GM19455 (cell line): ENCODE data around the gene OXSM.

Experiments used
- ATAC-seq: cut with Tn5 transposase; IDR thresholded peaks from one replicate; pipeline ENCODE4 v1.9.1; 2021; ENCODE audit not compliant: unreplicated experiment

Gene OXSM

DNA sequence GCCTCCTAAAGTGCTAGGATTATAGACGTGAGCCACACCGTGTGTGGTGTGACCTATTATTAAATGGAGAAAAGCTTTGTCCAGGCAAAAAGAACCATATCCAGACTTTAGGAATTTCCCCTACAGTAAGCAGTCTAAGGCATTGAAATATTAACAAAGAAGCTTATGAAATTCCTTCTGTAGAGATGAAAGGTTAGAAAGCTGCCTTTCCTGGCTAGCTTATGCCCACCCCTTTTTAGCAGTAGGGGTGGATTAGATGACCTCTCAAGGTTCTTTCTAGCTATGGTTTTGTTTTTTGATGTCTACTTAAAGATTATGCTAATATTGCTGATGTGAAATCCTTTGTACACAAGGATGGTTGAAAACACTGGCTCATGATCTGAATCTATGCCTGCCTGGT lies 13.9 kb downstream of the OXSM start:
- ATAC-seq = no peak

- ATAC-seq = no peak
Measured at GRCh38 chr3:25804676-25805075, 14.8 kb downstream of the OXSM start.

DNA sequence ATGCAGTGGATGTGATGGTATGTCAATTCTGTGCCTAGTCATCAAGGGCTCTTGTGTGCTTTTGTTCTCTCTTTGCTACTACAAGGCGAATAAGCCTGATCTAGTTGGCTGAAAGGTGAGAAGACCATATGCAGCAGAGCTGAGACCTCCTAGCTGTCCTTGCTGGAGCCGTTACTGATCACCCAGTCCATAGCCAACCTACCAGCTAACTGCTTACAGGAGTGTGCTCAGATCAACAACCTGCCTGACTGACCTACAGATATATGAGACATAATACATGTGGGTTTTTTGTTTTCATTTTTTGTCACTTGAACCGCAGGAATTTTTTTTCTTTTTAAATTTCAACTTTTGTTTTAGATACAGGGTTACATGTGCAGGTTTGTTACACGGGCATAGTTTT lies 22.8 kb downstream of the OXSM start:
- no peak for ATAC-seq

DNA sequence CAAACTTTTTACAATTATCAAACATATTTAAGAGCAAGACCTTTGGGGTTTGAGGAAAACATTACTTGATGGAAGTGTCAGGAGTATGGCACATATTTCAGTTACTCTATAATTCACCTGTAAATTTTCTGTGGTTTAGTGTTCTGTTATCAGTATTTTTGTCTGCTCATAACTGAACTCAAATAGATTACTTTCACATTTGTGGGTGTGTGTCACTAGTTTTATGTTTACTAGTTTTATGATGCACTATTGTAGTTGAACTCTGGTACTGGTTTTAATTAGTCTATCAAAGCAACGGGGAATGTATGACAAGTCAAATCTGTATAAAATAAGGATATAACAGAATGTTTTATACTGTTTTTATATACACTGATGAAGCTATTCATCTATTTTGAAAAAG lies 27.2 kb downstream of the OXSM start:
- peak; percentile 58 for ATAC-seq

- no peak for ATAC-seq
Measured at GRCh38 chr3:25817638-25818037, 27.7 kb downstream of the OXSM start.

DNA sequence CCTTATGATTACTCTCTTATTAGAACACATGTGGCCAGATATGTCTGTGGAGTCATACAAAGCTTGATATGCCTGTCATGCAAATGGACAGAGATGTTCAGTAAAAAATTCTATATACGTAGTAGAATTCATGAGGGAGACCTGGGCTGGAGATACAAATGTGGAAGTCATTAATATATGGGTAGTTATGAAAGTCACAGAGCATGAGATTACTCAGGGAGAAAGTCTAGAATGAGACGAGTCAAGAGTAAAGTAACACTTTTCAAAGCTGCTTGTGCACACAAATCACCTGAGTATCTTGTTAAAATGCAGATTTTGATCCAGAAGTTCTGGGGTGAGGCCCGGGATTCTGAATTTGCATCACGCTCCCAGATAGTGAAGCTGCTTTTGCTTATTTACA lies 28.4 kb downstream of the OXSM start:
- ATAC-seq = no peak

- no peak for ATAC-seq
Measured at GRCh38 chr3:25820366-25820765, 30.5 kb downstream of the OXSM start.

DNA sequence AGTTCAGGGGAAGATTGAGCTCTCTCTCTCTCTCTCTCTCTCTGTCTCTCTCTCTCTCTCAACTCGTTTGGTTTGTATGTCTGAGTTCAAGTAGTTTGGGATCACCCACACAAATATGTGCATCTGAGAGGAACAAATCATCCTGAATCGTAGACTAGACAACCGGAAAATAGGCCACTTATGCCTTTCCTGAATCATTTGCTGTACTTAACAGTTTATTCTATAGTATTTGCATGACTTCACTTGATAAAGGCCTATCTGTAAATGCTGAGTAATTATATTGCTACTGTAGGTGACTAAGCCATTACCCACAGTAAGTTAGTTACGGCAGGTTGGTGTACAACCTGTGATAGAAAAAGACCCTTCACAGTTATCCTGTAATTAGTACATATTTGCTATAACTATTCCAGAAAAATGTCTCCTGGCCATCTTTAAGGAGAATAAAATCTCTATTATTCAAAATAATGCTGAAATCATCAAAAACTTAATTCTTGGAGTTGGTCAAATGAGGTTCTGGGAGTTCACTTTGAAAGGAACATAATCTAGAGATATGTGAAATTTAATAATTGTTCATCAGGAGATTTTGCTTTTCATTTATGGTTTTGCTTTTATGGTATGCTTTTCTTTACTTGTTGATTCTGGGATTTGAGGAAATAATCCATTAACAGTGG lies 31.1 kb downstream of the OXSM start:
- no peak for ATAC-seq

DNA sequence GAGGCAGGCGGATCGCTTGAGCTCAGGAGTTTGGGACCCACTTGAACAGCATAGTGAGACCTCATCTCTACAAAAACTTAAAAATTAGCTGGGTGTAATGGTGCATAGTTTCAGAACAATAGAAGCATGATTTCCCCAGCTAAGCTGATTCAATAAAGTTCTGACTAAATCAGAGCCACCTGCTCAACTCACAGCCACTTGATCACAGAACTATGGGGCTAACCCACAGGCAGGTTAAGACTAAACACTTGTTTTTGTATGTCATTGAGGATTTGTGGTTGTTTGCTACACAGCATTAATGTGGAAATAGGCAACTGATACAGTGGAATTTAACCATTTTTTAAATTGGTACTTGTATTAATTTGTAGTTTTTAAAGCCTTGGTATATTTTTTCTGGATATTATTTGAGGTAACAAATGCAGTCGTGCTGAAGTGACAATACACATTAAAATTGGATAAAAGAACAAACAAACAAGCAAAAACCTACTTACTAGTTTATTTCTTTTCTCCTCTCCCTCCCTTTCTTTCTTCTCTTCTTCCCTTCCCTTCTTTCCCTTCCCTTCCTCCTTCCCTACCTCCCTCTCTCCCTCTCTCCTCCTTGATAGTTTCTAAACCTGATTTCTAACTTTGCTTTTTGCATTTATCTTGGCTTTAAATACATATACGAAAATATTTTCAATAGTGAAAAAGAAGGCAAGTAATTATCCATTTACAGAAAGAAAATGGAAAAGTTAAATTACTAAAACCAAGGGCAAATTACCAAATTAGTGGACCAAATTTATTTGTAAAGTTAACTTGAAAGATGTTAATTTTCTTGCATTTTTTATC lies 32.1 kb downstream of the OXSM start:
- no peak for ATAC-seq

GRCh38 chr3:25823314-25823713 lies 33.4 kb downstream of the OXSM start:
- ATAC-seq = no peak

DNA sequence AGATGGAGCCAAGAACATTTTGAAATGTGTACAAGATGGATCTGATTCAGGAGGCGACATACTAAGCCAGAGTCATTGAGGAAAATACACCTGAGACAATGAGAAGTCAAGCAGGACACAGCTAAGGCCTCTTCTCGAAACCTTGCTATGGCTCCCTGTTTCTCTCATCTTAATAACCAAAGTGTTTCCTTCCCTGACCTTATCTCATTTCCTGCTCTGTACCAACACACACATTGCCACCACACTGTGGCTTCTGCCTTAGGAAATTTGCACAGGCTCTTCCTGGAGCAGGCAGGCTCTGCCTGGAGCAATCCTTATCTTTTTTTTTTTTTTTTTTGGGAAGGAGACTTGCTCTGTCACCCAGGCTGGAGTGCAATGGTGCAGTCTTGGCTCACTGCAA lies 36.6 kb downstream of the OXSM start:
- ATAC-seq = no peak

DNA sequence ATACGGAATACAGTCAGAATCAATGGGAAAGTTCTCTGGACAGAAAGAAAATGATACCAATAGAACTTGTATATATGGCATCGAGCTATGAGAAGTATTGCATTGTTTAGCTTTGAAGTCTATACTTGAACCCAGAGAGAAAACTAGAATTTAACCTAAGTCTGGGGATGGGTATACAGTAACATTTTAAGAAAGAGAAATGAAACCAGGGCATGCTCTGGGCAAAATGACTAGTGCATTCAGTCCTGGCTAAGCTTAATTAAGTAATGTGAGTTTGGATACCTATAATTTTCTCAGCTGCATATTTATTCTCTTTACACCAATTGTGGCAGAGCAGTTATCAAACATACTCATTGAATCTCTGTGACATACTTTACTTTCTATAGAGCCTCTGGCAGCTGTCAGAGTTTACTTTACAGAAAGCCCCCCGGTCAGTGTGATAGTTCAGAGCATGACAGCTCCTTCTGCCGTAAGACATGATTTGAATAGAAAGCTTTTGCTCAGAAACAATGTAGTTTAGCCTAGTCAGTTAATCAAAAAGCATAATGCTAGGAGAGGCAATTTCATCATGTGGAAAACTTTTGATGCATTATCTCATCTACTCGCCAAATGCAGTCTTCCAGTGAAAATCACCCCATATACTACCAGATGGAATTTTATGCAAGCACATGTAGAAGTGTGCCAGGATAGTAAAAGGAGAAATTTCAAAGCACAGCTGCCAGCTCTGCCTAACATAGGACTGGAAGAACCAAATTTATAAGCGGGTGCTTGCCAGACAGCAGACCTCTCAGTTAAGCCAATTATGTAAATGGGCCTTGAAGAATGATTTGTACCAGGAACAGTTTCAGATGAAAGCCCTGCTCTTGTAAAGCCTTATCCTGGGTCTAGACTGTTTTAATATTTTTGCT lies 40.7 kb downstream of the OXSM start:
- no peak for ATAC-seq

DNA sequence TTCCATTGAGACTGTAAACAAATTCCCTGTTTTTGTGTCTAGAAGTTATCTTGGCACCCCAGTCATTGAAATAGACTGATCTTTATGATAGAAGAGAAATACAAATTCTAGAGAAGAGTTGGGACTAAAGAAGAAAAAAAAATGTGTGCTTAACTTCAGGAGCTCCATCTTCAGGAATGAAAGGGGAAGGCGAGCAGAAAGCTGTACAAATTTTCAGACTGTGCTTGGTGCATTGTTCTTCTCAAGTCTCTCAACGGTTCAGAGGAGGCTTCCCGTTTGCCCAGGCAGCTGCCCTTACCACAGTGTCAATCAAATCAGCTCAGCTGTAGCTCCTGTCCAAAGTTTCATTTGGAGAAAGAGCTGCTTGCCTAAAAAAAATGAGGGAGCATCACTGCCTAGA lies 41.7 kb downstream of the OXSM start:
- ATAC-seq = no peak

- ATAC-seq = peak; percentile 87
Measured at GRCh38 chr3:25834346-25834745, 44.5 kb downstream of the OXSM start.

DNA sequence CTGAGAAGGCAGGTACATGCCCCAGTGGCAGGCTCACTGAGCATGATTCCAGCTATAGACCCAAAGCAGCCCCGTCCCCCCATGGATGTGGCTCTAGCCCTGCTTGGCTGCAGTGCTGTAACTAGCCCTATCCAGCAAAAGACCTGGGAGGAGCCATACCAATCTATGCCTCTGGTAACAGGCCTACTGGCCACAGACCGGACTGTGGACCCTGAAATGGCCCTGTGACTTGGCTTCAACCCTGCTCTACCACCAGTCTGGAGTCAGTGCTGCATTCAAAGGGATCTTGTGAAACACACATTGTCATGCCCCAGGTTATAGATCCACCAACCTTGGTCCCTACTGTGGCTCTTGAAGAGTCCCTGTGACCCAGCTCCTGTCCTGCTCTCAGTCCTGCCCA lies 46.7 kb downstream of the OXSM start:
- ATAC-seq = no peak

DNA sequence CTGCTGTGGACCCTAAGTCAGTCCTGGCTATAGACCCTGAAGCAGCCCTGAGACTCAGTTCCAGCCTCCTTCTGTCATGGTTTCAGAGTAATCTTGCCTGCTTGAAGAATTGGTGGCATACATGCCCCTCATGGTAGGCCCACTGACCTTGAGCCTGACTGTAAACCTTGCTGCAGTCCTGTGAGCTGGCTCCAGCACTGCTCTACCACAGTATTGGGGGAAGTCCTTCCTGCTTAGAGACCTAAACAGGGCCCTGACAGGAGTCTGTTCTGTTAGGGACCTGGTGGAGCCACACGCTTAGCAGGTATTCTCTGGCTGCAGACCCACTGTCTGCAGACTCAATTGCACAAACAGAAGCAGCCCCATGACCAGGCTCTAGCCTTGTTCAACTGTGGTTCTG lies 47.1 kb downstream of the OXSM start:
- ATAC-seq = no peak

DNA sequence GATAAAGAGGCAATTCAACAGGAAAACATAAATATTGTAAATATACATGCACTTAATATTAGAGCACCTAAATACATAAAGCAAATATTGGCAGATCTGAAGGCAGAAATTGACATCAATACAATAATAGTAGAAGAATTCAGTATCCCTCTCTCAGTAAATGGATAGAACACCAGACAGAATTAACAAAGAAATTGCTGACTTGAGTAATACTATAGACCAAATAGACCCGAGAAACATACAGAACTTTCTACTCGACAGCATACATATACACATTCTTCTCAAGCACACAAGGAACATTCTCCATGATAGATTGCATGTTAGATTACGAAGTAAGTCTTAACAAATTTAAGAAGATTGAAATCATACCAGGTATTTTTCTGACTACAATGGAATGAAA lies 50.2 kb downstream of the OXSM start:
- no peak for ATAC-seq

GRCh38 chr3:25843332-25843731 lies 53.4 kb downstream of the OXSM start:
- no peak for ATAC-seq
